Measurements from ENCODE around the gene HMGCR.

The HMGCR gene

GRCh38 chr5:75373862-75374261 lies 36.8 kb downstream of the HMGCR start:
- no peak for TF ChIP-seq CTCF (IDR thresholded peaks at IDR 0.05; ENCODE audit: control insufficient read depth, insufficient read depth, low read depth, low read length, missing control alignments)
- DNase-seq (ENCODE audit: low read depth): no peak
- H3K4me3 ChIP-seq (ENCODE audit: control insufficient read depth, low read depth, low read length): no peak overlapping the region

- TF ChIP-seq CTCF (IDR thresholded peaks at IDR 0.05; ENCODE audit: control insufficient read depth, insufficient read depth, low read depth, low read length, missing control alignments): no peak
- DNase-seq (ENCODE audit: low read depth): no peak
- no peak overlapping the region for H3K4me3 ChIP-seq (ENCODE audit: control insufficient read depth, low read depth, low read length)
These were observed 37.4 kb downstream of the HMGCR start for GRCh38 chr5:75374394-75374814.

- H3K4me3 ChIP-seq (ENCODE audit: control insufficient read depth, low read depth, low read length): no peak overlapping the region
- TF ChIP-seq CTCF (IDR thresholded peaks at IDR 0.05; ENCODE audit: control insufficient read depth, insufficient read depth, low read depth, low read length, missing control alignments): no peak
- DNase-seq (ENCODE audit: low read depth): no peak
These were observed 38.4 kb downstream of the HMGCR start for GRCh38 chr5:75375414-75375813.

GRCh38 chr5:75380099-75380498 lies 43.1 kb downstream of the HMGCR start:
- no peak for TF ChIP-seq CTCF (IDR thresholded peaks at IDR 0.05; ENCODE audit: control insufficient read depth, insufficient read depth, low read depth, low read length, missing control alignments)
- DNase-seq (ENCODE audit: low read depth): no peak
- H3K4me3 ChIP-seq (ENCODE audit: control insufficient read depth, low read depth, low read length): no peak overlapping the region

- H3K4me3 ChIP-seq (ENCODE audit: control insufficient read depth, low read depth, low read length): no peak overlapping the region
- no peak for DNase-seq (ENCODE audit: low read depth)
- TF ChIP-seq CTCF (IDR thresholded peaks at IDR 0.05; ENCODE audit: control insufficient read depth, insufficient read depth, low read depth, low read length, missing control alignments): no peak
These were observed 44.4 kb downstream of the HMGCR start for GRCh38 chr5:75381456-75381855.

GRCh38 chr5:75384218-75384617 lies 47.2 kb downstream of the HMGCR start:
- TF ChIP-seq CTCF (IDR thresholded peaks at IDR 0.05; ENCODE audit: control insufficient read depth, insufficient read depth, low read depth, low read length, missing control alignments): no peak
- no peak overlapping the region for H3K4me3 ChIP-seq (ENCODE audit: control insufficient read depth, low read depth, low read length)
- no peak for DNase-seq (ENCODE audit: low read depth)

- no peak for TF ChIP-seq CTCF (IDR thresholded peaks at IDR 0.05; ENCODE audit: control insufficient read depth, insufficient read depth, low read depth, low read length, missing control alignments)
- no peak overlapping the region for H3K4me3 ChIP-seq (ENCODE audit: control insufficient read depth, low read depth, low read length)
- DNase-seq (ENCODE audit: low read depth): no peak
These were observed 50.8 kb downstream of the HMGCR start for GRCh38 chr5:75387806-75388205.

All from AG09309 (cell line).